Astrocyte of the cerebellum (primary cell): ENCODE measurements around the gene KCNMB4.
A peak's percentile ranks its signal among the peaks of the same experiment; 100 is the strongest.

Source experiments
- DNase-seq: peaks from one replicate; pipeline ENCODE4 v3.0.0-alpha.2; 2011; ENCODE audit warnings: low read depth
- H3K4me3 ChIP-seq: 2 replicates; pipeline ENCODE4 v1.5.1; 2011; ENCODE audit warnings: mild to moderate bottlenecking, low read depth, low read length, moderate library complexity
- CTCF ChIP-seq: IDR thresholded peaks from 2 replicates; pipeline ENCODE4 v1.5.1; 2012; ENCODE audit warnings: low read length, low read depth, moderate library complexity, mild to moderate bottlenecking; ENCODE audit errors: missing control alignments
- in situ Hi-C: cut with HindIII; loops from 2 replicates; pipeline ENCODE4 v1.10.0; 2017; ENCODE audit warnings: low sequenced_read_pairs

The KCNMB4 gene

GRCh38 chr12:70354787-70355186 lies 11.3 kb upstream of the KCNMB4 start:
- DNase-seq, result no peak
- no peak overlapping the region for H3K4me3 ChIP-seq
- in situ Hi-C loops, result loop anchor here (25.0 kb wide), 1 partner anchor 467 kb away; no protein-coding TSS in a partner anchor
- TF ChIP-seq CTCF, result no peak

GRCh38 chr12:70355972-70356371 lies 10.1 kb upstream of the KCNMB4 start:
- no peak for TF ChIP-seq CTCF
- H3K4me3 ChIP-seq, result no peak overlapping the region
- in situ Hi-C loops, result loop anchor here (25.0 kb wide), 1 partner anchor 469 kb away; no protein-coding TSS in a partner anchor
- DNase-seq, result no peak

GRCh38 chr12:70359458-70360197 lies 6.5 kb upstream of the KCNMB4 start:
- TF ChIP-seq CTCF, result no peak
- no peak for DNase-seq
- H3K4me3 ChIP-seq, result no peak overlapping the region
- in situ Hi-C loops, result loop anchor here (25.0 kb wide), 1 partner anchor 472 kb away; no protein-coding TSS in a partner anchor

- DNase-seq, result no peak
- in situ Hi-C loops, result loop anchor here (25.0 kb wide), 1 partner anchor 473 kb away; no protein-coding TSS in a partner anchor
- H3K4me3 ChIP-seq, result no peak overlapping the region
- no peak for TF ChIP-seq CTCF
Observed at GRCh38 chr12:70360218-70360617, 5.9 kb upstream of the KCNMB4 start.

- in situ Hi-C loops, result loop anchor here (25.0 kb wide), 1 partner anchor 478 kb away; no protein-coding TSS in a partner anchor
- no peak for TF ChIP-seq CTCF
- no peak overlapping the region for H3K4me3 ChIP-seq
- no peak for DNase-seq
Observed at GRCh38 chr12:70364695-70365397, 1.2 kb upstream of the KCNMB4 start.

- no peak for DNase-seq
- peak overlapping the region; percentile 64 for H3K4me3 ChIP-seq
- no peak for TF ChIP-seq CTCF
- in situ Hi-C loops, result loop anchor here (25.0 kb wide), 1 partner anchor 478 kb away; no protein-coding TSS in a partner anchor
Observed at GRCh38 chr12:70365398-70365647, 767 bp upstream of the KCNMB4 start.
